PFSK-1 (cell line): ENCODE data around the gene PSEN1.

Experiments
- TAF1 ChIP-seq: IDR thresholded peaks from 2 replicates; pipeline ENCODE4 v1.6.1; 2012; ENCODE audit warnings: low read length, control low read depth, borderline replicate concordance; ENCODE audit not compliant: insufficient read depth
- TF ChIP-seq, protein P1 (sequence below), 2 experiments: IDR thresholded peaks; 2 replicates each; pipeline versions ENCODE4 v1.6.1 to v1.8.0; 2011 to 2012; ENCODE audit warnings: low read depth in 2 of 2, low read length in 2 of 2, control low read depth in 1 of 2, inconsistent platforms in 1 of 2, mild to moderate bottlenecking in 1 of 2, moderate library complexity in 1 of 2; ENCODE audit not compliant: insufficient read depth in 1 of 2

DNA sequence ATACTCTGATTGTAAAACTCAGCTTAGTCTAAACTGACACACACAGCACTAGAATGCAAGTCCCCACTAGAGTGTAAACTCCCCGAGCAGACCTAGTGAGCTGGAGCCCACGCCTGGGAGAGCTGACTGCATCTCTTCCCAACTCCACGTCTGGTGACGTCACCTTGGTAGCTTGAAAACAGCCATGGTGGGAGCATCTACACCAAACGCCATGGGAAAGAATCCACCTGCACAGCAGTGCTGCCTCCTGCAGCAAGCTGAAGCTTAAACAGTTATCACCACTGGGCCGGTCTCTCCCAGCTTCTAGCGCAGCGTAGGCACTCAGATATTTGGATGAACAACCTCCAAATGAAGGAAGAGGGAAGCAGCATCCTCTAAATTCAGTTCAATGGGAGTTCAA lies 96.7 kb downstream of the PSEN1 start:
- no peak for TF ChIP-seq TAF1
- TF ChIP-seq, protein P1, sequence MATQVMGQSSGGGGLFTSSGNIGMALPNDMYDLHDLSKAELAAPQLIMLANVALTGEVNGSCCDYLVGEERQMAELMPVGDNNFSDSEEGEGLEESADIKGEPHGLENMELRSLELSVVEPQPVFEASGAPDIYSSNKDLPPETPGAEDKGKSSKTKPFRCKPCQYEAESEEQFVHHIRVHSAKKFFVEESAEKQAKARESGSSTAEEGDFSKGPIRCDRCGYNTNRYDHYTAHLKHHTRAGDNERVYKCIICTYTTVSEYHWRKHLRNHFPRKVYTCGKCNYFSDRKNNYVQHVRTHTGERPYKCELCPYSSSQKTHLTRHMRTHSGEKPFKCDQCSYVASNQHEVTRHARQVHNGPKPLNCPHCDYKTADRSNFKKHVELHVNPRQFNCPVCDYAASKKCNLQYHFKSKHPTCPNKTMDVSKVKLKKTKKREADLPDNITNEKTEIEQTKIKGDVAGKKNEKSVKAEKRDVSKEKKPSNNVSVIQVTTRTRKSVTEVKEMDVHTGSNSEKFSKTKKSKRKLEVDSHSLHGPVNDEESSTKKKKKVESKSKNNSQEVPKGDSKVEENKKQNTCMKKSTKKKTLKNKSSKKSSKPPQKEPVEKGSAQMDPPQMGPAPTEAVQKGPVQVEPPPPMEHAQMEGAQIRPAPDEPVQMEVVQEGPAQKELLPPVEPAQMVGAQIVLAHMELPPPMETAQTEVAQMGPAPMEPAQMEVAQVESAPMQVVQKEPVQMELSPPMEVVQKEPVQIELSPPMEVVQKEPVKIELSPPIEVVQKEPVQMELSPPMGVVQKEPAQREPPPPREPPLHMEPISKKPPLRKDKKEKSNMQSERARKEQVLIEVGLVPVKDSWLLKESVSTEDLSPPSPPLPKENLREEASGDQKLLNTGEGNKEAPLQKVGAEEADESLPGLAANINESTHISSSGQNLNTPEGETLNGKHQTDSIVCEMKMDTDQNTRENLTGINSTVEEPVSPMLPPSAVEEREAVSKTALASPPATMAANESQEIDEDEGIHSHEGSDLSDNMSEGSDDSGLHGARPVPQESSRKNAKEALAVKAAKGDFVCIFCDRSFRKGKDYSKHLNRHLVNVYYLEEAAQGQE (IDR thresholded peaks at IDR 0.05; ENCODE audit: insufficient read depth in 1 of 2, low read depth in 2 of 2, low read length in 2 of 2), result no peak
